ENCODE data around the gene SAPCD2. TPM values are rescaled to one million over a fixed set of nuclear protein-coding genes. Genes with fewer than 3 reads are reported as not detected.

SAPCD2 gene
- total RNA-seq, 1 donor from 2014 or later: 1.0 TPM

DNA sequence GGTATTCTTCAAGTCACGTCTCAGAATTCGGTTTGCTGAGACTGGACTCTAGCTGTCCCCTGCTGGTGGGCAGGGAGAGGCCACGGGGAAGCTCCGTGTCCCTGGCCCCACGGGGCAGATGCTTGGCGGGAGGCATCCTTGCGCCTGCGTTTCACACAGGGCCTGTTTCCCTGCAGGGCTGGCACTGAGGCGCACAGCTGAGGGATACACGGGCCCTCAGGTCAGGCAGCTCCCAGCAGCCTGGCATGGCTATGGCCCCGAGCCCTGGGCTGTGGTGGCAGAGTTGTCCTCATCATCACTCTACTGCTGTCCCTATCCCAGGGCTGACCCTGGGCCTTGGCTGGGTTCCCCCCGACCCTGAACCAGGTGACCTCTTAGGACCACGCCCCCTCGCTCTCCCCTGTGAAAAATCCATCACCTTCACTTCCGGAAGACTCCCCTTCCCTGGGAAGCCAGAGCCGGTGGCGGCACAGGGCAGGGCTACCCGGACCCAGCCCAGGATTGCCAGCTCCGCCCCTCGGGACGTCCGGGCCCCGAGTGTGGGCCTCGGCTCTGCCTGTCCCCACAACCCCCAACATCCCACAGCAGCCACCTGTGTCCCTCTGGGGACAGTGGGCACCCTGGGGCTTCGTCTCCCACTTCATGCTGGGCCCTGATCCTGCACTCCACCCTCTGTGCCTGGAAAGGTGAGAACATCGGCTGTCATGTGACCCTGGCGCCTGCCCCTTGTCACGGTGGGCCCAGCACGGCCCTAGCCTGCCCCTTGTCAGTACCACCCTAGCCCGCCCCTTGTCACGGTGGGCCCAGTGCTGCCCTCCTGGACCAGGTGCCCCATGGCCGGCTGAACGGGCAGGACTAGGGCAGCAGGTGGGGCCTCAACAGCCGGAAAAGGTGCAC, 39.1 kb upstream of the SAPCD2 start:
- H3K27ac Mint-ChIP-seq (ENCODE audit: unreplicated experiment): no peak overlapping the region
- H3K9me3 Mint-ChIP-seq (ENCODE audit: unreplicated experiment): no peaks in the 10 kb centered on the region
- TF ChIP-seq, protein P1, sequence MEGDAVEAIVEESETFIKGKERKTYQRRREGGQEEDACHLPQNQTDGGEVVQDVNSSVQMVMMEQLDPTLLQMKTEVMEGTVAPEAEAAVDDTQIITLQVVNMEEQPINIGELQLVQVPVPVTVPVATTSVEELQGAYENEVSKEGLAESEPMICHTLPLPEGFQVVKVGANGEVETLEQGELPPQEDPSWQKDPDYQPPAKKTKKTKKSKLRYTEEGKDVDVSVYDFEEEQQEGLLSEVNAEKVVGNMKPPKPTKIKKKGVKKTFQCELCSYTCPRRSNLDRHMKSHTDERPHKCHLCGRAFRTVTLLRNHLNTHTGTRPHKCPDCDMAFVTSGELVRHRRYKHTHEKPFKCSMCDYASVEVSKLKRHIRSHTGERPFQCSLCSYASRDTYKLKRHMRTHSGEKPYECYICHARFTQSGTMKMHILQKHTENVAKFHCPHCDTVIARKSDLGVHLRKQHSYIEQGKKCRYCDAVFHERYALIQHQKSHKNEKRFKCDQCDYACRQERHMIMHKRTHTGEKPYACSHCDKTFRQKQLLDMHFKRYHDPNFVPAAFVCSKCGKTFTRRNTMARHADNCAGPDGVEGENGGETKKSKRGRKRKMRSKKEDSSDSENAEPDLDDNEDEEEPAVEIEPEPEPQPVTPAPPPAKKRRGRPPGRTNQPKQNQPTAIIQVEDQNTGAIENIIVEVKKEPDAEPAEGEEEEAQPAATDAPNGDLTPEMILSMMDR (IDR thresholded peaks at IDR 0.05; ENCODE audit: unreplicated experiment): no peak
- DNase-seq (ENCODE audit: low spot score): no peak
- H3K36me3 Mint-ChIP-seq (ENCODE audit: low read depth, unreplicated experiment): peaks cover 5% of the 10 kb centered on the region
- H3K4me1 Mint-ChIP-seq (ENCODE audit: unreplicated experiment): no peaks in the 10 kb centered on the region
- peaks cover 9% of the 10 kb centered on the region for H3K27me3 Mint-ChIP-seq (ENCODE audit: unreplicated experiment)
- no peak overlapping the region for H3K4me3 Mint-ChIP-seq (ENCODE audit: unreplicated experiment)

DNA sequence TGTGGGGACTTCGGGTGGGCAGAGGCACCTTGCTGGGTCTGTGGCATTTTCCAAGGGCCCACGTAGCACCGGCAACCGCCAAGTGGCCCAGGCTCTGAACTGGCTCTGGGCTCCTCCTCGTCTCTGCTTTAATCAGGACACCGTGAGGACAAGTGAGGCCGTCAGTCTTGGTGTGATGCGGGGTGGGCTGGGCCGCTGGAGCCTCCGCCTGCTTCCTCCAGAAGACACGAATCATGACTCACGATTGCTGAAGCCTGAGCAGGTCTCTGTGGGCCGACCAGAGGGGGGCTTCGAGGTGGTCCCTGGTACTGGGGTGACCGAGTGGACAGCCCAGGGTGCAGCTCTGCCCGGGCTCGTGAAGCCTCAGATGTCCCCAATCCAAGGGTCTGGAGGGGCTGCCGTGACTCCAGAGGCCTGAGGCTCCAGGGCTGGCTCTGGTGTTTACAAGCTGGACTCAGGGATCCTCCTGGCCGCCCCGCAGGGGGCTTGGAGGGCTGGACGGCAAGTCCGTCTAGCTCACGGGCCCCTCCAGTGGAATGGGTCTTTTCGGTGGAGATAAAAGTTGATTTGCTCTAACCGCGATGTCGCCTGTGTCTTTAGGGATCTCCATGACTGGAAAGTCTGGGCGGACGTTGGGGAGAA, 38.4 kb upstream of the SAPCD2 start:
- Mint-ChIP-seq H3K27ac (ENCODE audit: unreplicated experiment) (no peak overlapping the region), H3K9me3 (ENCODE audit: unreplicated experiment) (no peaks in the 10 kb centered on the region), H3K27me3 (ENCODE audit: unreplicated experiment) (peaks cover 12% of the 10 kb centered on the region), H3K4me3 (ENCODE audit: unreplicated experiment) (no peak overlapping the region), H3K36me3 (ENCODE audit: low read depth, unreplicated experiment) (peaks cover 7% of the 10 kb centered on the region), H3K4me1 (ENCODE audit: unreplicated experiment) (no peaks in the 10 kb centered on the region)
- DNase-seq (ENCODE audit: low spot score): no peak
- TF ChIP-seq, protein P1 (IDR thresholded peaks at IDR 0.05; ENCODE audit: unreplicated experiment): no peak

DNA sequence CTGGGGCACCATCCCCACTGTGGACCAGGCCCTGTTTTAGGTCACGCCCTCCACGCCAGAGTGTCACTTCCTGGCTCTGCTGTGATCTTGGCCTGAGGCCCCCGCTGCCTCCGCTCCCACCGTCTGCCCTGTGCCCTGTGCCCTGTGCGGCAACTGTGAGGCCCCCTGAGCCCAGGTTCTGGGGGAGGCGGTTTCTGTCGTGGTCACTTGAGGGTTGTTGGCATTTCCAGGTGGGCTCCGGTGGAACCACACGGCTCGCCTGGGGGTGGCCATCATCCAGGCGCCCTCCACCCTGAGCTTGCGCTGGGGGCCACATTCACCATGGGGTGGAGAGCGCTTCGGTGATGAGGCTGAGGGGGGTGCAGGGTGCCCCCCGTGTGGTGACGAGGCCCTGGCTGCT, 37.6 kb upstream of the SAPCD2 start:
- no peak overlapping the region for H3K27ac Mint-ChIP-seq (ENCODE audit: unreplicated experiment)
- H3K4me1 Mint-ChIP-seq (ENCODE audit: unreplicated experiment): no peaks in the 10 kb centered on the region
- H3K27me3 Mint-ChIP-seq (ENCODE audit: unreplicated experiment): peaks cover 13% of the 10 kb centered on the region
- no peaks in the 10 kb centered on the region for H3K9me3 Mint-ChIP-seq (ENCODE audit: unreplicated experiment)
- no peak for DNase-seq (ENCODE audit: low spot score)
- TF ChIP-seq, protein P1 (IDR thresholded peaks at IDR 0.05; ENCODE audit: unreplicated experiment): no peak
- H3K4me3 Mint-ChIP-seq (ENCODE audit: unreplicated experiment): no peak overlapping the region
- peaks cover 7% of the 10 kb centered on the region for H3K36me3 Mint-ChIP-seq (ENCODE audit: low read depth, unreplicated experiment)

DNA sequence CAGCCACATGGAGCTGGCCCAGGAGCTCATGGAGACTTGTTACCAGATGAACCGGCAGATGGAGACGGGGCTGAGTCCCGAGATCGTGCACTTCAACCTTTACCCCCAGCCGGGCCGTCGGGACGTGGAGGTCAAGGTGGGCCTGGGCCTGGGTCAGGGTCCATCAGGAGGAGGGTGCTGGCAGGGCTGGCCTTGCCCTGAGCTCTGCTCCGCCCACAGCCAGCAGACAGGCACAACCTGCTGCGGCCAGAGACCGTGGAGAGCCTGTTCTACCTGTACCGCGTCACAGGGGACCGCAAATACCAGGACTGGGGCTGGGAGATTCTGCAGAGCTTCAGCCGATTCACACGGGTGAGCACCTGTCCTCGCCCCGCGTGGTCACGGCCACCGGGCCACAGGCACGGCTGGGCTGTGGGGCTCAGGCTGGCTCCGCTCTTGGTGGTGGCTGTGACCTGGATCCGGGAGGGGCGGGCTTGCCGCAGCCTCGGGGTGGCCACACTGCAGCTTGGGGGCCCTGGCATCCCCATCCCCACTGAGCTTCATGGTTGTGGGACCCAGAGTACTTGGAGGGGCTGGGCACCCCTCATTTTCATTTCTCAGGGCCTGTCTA, 37.1 kb upstream of the SAPCD2 start:
- H3K27me3 Mint-ChIP-seq (ENCODE audit: unreplicated experiment): peaks cover 13% of the 10 kb centered on the region
- no peak for DNase-seq (ENCODE audit: low spot score)
- TF ChIP-seq, protein P1 (IDR thresholded peaks at IDR 0.05; ENCODE audit: unreplicated experiment): no peak

More for the DNA sequence above, 37.1 kb upstream of the SAPCD2 start:
- H3K36me3 Mint-ChIP-seq (ENCODE audit: low read depth, unreplicated experiment): peaks cover 7% of the 10 kb centered on the region
- H3K4me1 Mint-ChIP-seq (ENCODE audit: unreplicated experiment): no peaks in the 10 kb centered on the region
- H3K27ac Mint-ChIP-seq (ENCODE audit: unreplicated experiment): no peak overlapping the region
- no peak overlapping the region for H3K4me3 Mint-ChIP-seq (ENCODE audit: unreplicated experiment)
- no peaks in the 10 kb centered on the region for H3K9me3 Mint-ChIP-seq (ENCODE audit: unreplicated experiment)

Measured in endothelial cell (in vitro differentiated cells).